ENCODE results near the gene MICU1.
"Not testable (repeated sequence)": the region's sequence is repeated elsewhere in the genome, so short reads cannot be mapped to it uniquely, and the experiment has no call there.

The MICU1 gene

DNA sequence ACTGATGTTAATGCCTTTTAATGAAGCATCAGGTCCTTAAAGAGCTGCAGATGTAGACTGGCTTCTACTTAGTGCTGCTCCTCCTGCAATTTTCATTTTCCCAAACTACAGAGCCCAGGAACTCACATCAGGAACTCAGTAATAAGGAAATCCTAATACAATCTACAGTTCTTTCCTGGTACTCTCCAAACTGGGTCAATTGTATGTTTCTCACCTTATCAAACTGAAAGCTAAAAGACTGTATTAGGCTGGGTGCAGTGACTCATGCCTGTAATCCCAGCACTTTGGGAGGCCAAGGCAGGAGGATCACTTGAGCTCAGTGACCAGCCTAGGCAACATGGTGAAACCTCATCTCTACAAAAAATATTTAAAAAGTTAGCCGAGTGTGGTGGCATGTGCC lies 216.7 kb downstream of the MICU1 start:
- DNase-seq (ENCODE audit: low read depth): no peak
- in situ Hi-C loops (cut with HindIII; ENCODE audit: low sequenced_read_pairs): no loop called here
- TF ChIP-seq, protein P1, sequence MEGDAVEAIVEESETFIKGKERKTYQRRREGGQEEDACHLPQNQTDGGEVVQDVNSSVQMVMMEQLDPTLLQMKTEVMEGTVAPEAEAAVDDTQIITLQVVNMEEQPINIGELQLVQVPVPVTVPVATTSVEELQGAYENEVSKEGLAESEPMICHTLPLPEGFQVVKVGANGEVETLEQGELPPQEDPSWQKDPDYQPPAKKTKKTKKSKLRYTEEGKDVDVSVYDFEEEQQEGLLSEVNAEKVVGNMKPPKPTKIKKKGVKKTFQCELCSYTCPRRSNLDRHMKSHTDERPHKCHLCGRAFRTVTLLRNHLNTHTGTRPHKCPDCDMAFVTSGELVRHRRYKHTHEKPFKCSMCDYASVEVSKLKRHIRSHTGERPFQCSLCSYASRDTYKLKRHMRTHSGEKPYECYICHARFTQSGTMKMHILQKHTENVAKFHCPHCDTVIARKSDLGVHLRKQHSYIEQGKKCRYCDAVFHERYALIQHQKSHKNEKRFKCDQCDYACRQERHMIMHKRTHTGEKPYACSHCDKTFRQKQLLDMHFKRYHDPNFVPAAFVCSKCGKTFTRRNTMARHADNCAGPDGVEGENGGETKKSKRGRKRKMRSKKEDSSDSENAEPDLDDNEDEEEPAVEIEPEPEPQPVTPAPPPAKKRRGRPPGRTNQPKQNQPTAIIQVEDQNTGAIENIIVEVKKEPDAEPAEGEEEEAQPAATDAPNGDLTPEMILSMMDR (IDR thresholded peaks at IDR 0.05; ENCODE audit: low read depth, low read length, missing control alignments): no peak

GRCh38 chr10:72407927-72408600 lies 217.8 kb downstream of the MICU1 start:
- DNase-seq (ENCODE audit: low read depth): no peak
- in situ Hi-C loops (cut with HindIII; ENCODE audit: low sequenced_read_pairs): no loop called here
- no peak overlapping the region for H3K4me3 ChIP-seq (ENCODE audit: low read depth, low read length)
- TF ChIP-seq, protein P1 (IDR thresholded peaks at IDR 0.05; ENCODE audit: low read depth, low read length, missing control alignments): no peak

More for the DNA sequence above, 216.7 kb downstream of the MICU1 start:
- H3K4me3 ChIP-seq (ENCODE audit: low read depth, low read length): no peak overlapping the region

GRCh38 chr10:72407471-72407870 lies 218.4 kb downstream of the MICU1 start:
- no peak for DNase-seq (ENCODE audit: low read depth)
- H3K4me3 ChIP-seq (ENCODE audit: low read depth, low read length): no peak overlapping the region
- TF ChIP-seq, protein P1 (IDR thresholded peaks at IDR 0.05; ENCODE audit: low read depth, low read length, missing control alignments): no peak
- in situ Hi-C loops (cut with HindIII; ENCODE audit: low sequenced_read_pairs): no loop called here

GRCh38 chr10:72395581-72395980 lies 230.3 kb downstream of the MICU1 start:
- in situ Hi-C loops (cut with HindIII; ENCODE audit: low sequenced_read_pairs); DNase-seq (ENCODE audit: low read depth): not testable (repeated sequence)

DNA sequence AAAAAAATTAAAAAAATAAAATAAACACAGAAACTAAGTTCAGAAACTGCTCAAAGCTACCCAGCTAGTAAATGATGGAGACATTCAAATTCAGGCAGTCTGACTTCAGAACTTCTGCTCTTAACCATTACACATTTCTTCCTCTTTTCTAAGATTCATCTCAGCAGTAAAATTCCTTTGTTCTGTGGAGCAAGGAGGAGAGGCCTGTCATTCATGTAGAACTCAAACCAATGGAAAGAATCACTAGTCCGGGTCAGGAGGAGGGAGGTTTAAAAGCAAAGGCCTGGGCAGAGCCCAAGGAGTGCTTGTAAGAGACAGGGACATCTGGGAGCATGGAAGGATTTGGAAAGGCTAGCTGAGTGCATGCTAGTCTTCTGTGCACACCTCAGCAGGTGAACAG lies 233.3 kb downstream of the MICU1 start:
- in situ Hi-C loops (cut with HindIII; ENCODE audit: low sequenced_read_pairs): no loop called here
- no peak overlapping the region for H3K4me3 ChIP-seq (ENCODE audit: low read depth, low read length)
- TF ChIP-seq, protein P1 (IDR thresholded peaks at IDR 0.05; ENCODE audit: low read depth, low read length, missing control alignments): no peak
- no peak for DNase-seq (ENCODE audit: low read depth)

More at GRCh38 chr10:72395581-72395980, 230.3 kb downstream of the MICU1 start:
- H3K4me3 ChIP-seq (ENCODE audit: low read depth, low read length): not testable (repeated sequence)

DNA sequence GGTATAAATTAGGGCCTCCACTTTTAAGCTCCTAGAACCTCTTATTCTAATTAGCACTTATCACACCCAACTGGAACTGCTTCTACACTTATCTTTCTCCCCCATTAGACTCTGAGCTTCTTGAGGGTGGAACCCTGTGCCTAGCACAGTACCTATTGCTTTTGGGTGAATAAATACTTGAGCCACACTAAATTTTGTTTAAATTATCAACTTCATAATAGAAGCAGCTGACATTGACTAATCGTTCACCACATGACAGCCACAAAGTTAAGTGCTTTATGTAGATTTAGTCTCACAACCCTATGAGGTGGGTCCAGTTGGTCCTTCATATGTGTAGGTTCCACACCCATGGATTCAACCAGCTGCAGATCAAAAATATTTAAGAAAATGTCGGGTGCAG lies 235.1 kb downstream of the MICU1 start:
- in situ Hi-C loops (cut with HindIII; ENCODE audit: low sequenced_read_pairs): no loop called here
- no peak for DNase-seq (ENCODE audit: low read depth)
- H3K4me3 ChIP-seq (ENCODE audit: low read depth, low read length): no peak overlapping the region
- TF ChIP-seq, protein P1 (IDR thresholded peaks at IDR 0.05; ENCODE audit: low read depth, low read length, missing control alignments): no peak

DNA sequence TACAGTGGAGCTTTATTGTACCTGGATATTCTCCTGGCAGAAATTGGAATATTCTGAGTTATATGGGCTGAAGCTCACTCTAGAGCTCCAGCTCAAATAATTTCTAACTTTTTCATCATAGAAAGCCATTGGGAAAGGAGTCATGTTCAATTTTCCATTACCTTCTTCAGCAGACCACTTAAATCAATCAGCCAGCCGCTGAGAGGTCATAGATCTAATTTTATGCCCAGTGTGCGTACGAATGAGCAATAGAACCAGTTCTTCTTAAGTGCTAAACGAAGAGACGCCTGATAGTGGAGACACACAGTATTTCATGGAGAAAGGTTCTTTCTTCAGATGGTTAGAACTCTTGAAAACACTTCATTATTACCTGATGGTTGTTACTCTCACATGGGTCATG lies 236.2 kb downstream of the MICU1 start:
- H3K4me3 ChIP-seq (ENCODE audit: low read depth, low read length): no peak overlapping the region
- in situ Hi-C loops (cut with HindIII; ENCODE audit: low sequenced_read_pairs): no loop called here
- no peak for DNase-seq (ENCODE audit: low read depth)
- TF ChIP-seq, protein P1 (IDR thresholded peaks at IDR 0.05; ENCODE audit: low read depth, low read length, missing control alignments): no peak

All from astrocyte of the cerebellum (primary cell).